ENCODE results near the gene GOLGA8S.
"Not testable (repeated sequence)": the region's sequence is repeated elsewhere in the genome, so short reads cannot be mapped to it uniquely, and the experiment has no call there.

The GOLGA8S gene

DNA sequence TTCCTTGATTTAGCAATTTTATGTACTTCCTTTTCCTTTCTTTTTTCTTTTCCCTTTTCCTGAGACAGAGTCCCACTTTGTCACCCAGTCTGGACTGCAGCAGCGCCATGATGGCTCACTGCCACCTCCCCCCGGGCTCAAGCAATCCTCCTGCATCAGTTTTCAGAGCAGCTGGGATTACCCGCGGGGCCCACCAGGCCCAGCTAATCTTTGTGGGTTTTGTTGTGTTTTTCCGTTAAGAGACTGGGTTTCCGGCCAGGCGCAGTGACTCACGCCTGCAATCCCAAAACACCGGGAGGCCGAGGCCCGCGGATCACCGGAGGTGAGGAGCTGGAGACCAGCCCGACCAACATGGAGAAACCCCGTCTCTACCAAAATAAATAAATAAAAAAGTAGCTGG lies 17.7 kb downstream of the GOLGA8S start:
- H3K9ac ChIP-seq: peak overlapping the region in 4 of 11 experiments; percentile 13 to 35 (median 17); a peak in 2 of 22 replicates
- H3K4me2 ChIP-seq: peak overlapping the region; percentile 68 to 94 (median 74)
- peaks cover 0 to 21% (median 17%) of the 10 kb centered on the region in 11 experiments; a peak in 14 of 22 replicates for H3K9me3 ChIP-seq (replicated peaks in 1 of 11)
- no peak for TF ChIP-seq Cebpa-rat (IDR thresholded peaks at IDR 0.05)
- H3K4me1 ChIP-seq: peaks cover 22 to 39% (median 31%) of the 10 kb centered on the region in 10 experiments
- H3K27ac ChIP-seq: peak overlapping the region in 9 of 11 experiments; percentile 10 to 54 (median 40); a peak in 13 of 22 replicates
- H3K4me3 ChIP-seq: peak overlapping the region in 9 of 10 experiments; percentile 1 to 44 (median 28); a peak in 11 of 20 replicates
- no peaks in the 10 kb centered on the region for H4K20me1 ChIP-seq
- H3K27me3 ChIP-seq: no peaks in the 10 kb centered on the region
- no peaks in the 10 kb centered on the region for H3K36me3 ChIP-seq

DNA sequence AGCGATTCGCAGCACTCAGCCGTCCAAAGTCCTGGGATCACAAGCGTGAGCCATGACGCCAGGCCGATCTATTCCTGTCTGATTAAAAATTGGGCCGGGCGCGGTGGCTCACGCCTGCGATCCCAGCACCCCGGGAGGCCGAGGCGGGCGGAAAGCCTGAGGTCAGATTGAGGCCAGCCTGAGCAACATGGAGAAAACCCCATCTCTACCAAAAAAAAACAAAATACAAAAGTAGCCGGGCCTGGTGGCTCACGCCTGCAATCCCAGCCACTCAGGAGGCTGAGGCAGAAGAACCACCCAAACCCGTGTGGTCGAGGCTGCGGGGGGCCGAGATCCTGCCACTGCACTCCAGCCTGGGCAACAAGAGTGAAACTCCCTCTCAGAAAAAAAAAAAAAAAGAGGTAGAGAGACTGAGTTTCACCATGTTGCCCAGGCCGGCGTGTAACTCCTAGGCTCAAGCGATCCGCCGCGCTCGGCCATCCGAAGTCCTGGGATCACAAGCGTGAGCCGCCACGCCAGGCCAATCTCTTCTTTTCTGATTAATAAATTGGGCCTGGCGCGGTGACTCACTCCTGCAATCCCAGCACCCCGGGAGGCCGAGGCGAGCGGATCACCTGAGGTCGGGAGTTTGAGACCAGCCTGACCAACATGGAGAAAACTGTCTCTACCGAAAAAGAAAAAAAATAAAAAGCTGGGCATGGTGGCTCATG lies 18.5 kb downstream of the GOLGA8S start:
- not testable (repeated sequence) for H3K36me3 ChIP-seq, H3K27me3 ChIP-seq, H3K9ac ChIP-seq, H4K20me1 ChIP-seq, H3K4me3 ChIP-seq
- H3K9me3 ChIP-seq (replicated peaks in 1 of 11): peaks cover 0 to 21% (median 17%) of the 10 kb centered on the region in 11 experiments; a peak in 14 of 22 replicates
- H3K27ac ChIP-seq: peak overlapping the region in 6 of 11 experiments; percentile 22 to 54 (median 44); a peak in 7 of 22 replicates
- H3K4me1 ChIP-seq: peaks cover 22 to 39% (median 31%) of the 10 kb centered on the region in 10 experiments
- peak overlapping the region in 10 of 11 experiments; percentile 68 to 94 (median 74); a peak in 14 of 22 replicates for H3K4me2 ChIP-seq

- not testable (repeated sequence) for H3K36me3 ChIP-seq, H3K4me2 ChIP-seq, H3K27ac ChIP-seq, H3K4me3 ChIP-seq, H4K20me1 ChIP-seq, H3K27me3 ChIP-seq, H3K9ac ChIP-seq
- Histone ChIP-seq H3K9me3 (replicated peaks in 1 of 11) (peaks cover 0 to 28% (median 22%) of the 10 kb centered on the region in 11 experiments; a peak in 14 of 22 replicates), H3K4me1 (peaks cover 22 to 39% (median 31%) of the 10 kb centered on the region in 10 experiments)
Observed at GRCh38 chr15:23374226-23374625, 19.7 kb downstream of the GOLGA8S start.

GRCh38 chr15:23378946-23379345 lies 24.4 kb downstream of the GOLGA8S start:
- not testable (repeated sequence) for H3K36me3 ChIP-seq, H4K20me1 ChIP-seq, H3K4me2 ChIP-seq, H3K27ac ChIP-seq, H3K9ac ChIP-seq, H3K27me3 ChIP-seq, H3K4me3 ChIP-seq
- H3K4me1 ChIP-seq: peaks cover 0 to 26% (median 13%) of the 10 kb centered on the region in 10 experiments; a peak in 15 of 20 replicates
- H3K9me3 ChIP-seq (replicated peaks in 1 of 11): peaks cover 0 to 22% (median 7%) of the 10 kb centered on the region in 11 experiments; a peak in 12 of 22 replicates

- H3K27ac ChIP-seq, H3K27me3 ChIP-seq: not testable (repeated sequence)
- peak overlapping the region in 6 of 11 experiments; percentile 33 to 68 (median 56); a peak in 9 of 22 replicates for H3K4me2 ChIP-seq
Observed at GRCh38 chr15:23380700-23381099, 26.2 kb downstream of the GOLGA8S start.

DNA sequence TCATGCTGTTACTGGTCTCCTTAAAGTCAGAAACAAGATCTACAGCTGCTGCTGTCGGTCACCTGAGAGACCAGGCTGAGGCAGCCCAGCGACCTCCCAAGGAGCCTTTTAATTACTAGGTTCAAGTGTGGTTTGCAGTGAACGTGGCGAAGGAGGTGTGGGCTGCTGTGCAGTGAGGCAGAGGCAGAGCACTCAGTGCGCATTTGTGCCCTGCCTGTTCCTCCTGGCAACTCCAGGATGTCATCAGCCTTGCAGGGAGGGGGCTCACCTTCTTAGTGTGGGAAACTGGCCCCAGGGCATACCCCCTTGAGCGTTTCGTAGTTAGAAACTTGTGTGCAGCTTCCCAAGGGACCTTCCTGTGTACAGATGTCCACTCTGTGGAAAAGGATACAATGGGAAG lies 26.6 kb downstream of the GOLGA8S start:
- peak overlapping the region in 7 of 11 experiments; percentile 32 to 68 (median 56); a peak in 12 of 22 replicates for H3K4me2 ChIP-seq
- H3K4me3 ChIP-seq: not testable (repeated sequence)

More at GRCh38 chr15:23380700-23381099, 26.2 kb downstream of the GOLGA8S start:
- Histone ChIP-seq H3K4me1 (peaks cover 6 to 43% (median 30%) of the 10 kb centered on the region in 10 experiments), H3K9me3 (replicated peaks in 1 of 11) (peaks cover 0 to 19% (median 6%) of the 10 kb centered on the region in 11 experiments; a peak in 11 of 22 replicates)
- not testable (repeated sequence) for H4K20me1 ChIP-seq, H3K4me3 ChIP-seq, H3K9ac ChIP-seq, H3K36me3 ChIP-seq

GRCh38 chr15:23384371-23384770 lies 29.8 kb downstream of the GOLGA8S start:
- no peak for TF ChIP-seq Cebpa-rat (IDR thresholded peaks at IDR 0.05)
- H3K36me3 ChIP-seq: no peaks in the 10 kb centered on the region
- H4K20me1 ChIP-seq: no peaks in the 10 kb centered on the region
- peaks cover 38 to 74% (median 66%) of the 10 kb centered on the region in 10 experiments for H3K4me1 ChIP-seq
- no peak overlapping the region for H3K4me3 ChIP-seq
- H3K9me3 ChIP-seq (replicated peaks in 1 of 11): peaks cover 0 to 10% (median under 1%) of the 10 kb centered on the region in 11 experiments; a peak in 9 of 22 replicates
- H3K9ac ChIP-seq: no peak overlapping the region
- peak overlapping the region; percentile 17 to 85 (median 61); a peak in 20 of 22 replicates for H3K4me2 ChIP-seq
- no peak overlapping the region for H3K27ac ChIP-seq
- peaks cover 0 to 10% (median 0%) of the 10 kb centered on the region in 11 experiments; a peak in 2 of 22 replicates for H3K27me3 ChIP-seq

More for the DNA sequence above, 26.6 kb downstream of the GOLGA8S start:
- H3K36me3 ChIP-seq, H4K20me1 ChIP-seq, H3K27me3 ChIP-seq, H3K9ac ChIP-seq, H3K27ac ChIP-seq: not testable (repeated sequence)
- H3K9me3 ChIP-seq (replicated peaks in 1 of 11): peaks cover 0 to 19% (median 6%) of the 10 kb centered on the region in 11 experiments; a peak in 11 of 22 replicates
- peaks cover 11 to 43% (median 35%) of the 10 kb centered on the region in 10 experiments for H3K4me1 ChIP-seq

DNA sequence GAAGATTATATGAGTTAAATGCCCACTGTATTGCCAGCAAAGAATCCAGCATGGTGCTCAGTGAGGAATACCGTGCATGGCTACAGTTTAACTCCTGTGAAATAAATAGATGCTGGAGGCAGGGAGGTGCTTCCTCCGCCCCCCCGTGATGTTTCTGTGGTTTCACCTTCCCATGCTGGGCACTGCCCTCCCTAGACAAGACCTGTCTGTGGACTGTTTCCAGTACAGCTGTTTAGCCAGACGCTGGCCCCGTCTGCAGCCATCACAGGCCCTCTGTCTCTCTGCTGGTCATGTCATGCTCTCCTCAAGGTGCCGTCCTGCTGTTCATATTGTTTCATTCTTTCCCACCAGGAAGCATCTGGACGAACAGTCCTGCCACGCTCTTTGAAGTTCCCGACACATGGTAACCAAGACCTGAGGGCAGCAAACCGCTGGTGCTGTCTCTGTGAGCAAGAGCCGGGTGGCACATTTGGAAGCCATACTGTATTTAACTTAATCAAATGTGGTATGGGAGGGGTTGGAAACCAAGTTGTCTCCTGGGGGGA lies 31.4 kb downstream of the GOLGA8S start:
- Histone ChIP-seq H3K27ac (peak overlapping the region in 4 of 11 experiments; percentile 29 to 65 (median 58); a peak in 6 of 22 replicates), H3K9me3 (replicated peaks in 1 of 11) (peaks cover 0 to 9% (median 0%) of the 10 kb centered on the region in 11 experiments; a peak in 7 of 22 replicates), H3K4me1 (peaks cover 38 to 72% (median 64%) of the 10 kb centered on the region in 10 experiments), H3K9ac (peak overlapping the region in 3 of 11 experiments; percentile 38 to 52 (median 50); a peak in 4 of 22 replicates), H3K4me2 (peak overlapping the region; percentile 38 to 85 (median 68); a peak in 21 of 22 replicates), H3K36me3 (no peaks in the 10 kb centered on the region), H3K4me3 (peak overlapping the region in 3 of 10 experiments; percentile 2 to 24 (median 2); a peak in 2 of 20 replicates), H3K27me3 (peaks cover 0 to 10% (median 0%) of the 10 kb centered on the region in 11 experiments; a peak in 2 of 22 replicates), H4K20me1 (no peaks in the 10 kb centered on the region)
- TF ChIP-seq Cebpa-rat (IDR thresholded peaks at IDR 0.05): no peak
